Measurements from ENCODE around the gene CHN2.

Gene CHN2

DNA sequence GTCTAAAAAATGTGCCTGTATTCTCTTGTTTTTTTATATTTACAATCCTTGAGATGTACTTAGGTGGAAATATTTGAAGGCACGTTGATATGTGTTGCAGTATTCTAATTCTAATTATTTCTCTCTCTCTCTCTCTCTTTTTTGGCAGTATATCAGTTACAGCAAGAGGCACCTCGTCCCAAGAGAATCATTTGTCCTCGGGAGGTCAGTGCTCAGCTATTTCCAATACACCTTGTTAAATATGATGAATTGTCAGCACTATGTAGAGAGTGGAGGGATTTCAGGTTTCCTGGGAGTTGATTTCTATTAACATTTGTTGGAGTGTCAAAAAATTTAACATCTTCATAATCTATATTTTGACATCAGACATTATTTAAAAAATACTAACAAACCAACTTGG is 173.2 kb downstream of the CHN2 start:
- no peak for TF ChIP-seq ZNF384 (IDR thresholded peaks at IDR 0.05)
- TF ChIP-seq, protein P1, sequence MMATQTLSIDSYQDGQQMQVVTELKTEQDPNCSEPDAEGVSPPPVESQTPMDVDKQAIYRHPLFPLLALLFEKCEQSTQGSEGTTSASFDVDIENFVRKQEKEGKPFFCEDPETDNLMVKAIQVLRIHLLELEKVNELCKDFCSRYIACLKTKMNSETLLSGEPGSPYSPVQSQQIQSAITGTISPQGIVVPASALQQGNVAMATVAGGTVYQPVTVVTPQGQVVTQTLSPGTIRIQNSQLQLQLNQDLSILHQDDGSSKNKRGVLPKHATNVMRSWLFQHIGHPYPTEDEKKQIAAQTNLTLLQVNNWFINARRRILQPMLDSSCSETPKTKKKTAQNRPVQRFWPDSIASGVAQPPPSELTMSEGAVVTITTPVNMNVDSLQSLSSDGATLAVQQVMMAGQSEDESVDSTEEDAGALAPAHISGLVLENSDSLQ (IDR thresholded peaks at IDR 0.05) = peak; percentile 35; the same call in 1 of the 2 replicates
- TF ChIP-seq FOXA1 (IDR thresholded peaks at IDR 0.05) = no peak
- no peak for TF ChIP-seq SUZ12 (IDR thresholded peaks at IDR 0.05)
- TF ChIP-seq L3MBTL2 (conservative IDR thresholded peaks at IDR 0.05) = no peak
- ChIA-PET POLR2A (no interaction called here), CTCF (no interaction called here)
- no peak for DNase-seq (ENCODE audit: extremely low spot score)

DNA sequence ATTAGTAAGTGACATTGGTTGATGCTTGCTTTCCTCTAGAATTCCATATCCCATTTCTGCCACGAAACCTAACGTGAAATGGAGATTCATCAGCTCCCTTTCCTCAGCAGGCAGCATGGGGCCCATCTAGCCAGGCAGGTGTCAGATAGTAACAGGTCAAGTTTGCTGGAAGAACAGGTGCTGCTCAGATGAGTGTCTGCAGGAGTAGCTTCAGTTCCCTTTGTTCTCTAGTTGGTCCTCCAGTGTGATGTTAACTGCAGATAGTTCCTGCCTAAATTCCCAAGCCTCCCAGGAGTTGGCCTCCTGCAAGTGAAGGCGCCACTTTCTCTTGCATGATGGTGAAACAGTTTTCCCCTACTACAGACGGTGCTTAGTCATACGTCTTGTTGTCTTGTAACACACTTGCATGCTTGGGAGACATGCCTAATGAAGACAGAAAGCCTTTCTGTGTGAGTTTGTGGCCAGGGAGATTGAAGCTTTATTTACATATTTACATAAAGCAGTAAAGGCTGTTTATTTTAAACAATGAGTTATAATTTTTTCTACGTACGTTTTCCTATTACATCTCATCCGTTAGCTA is 175.4 kb downstream of the CHN2 start:
- ChIA-PET CTCF (interaction anchor here (1.3 kb wide), 1 partner anchor 180 kb away, joined by 4 read pairs; no protein-coding TSS in a partner anchor), POLR2A (no interaction called here)
- DNase-seq (ENCODE audit: extremely low spot score) = no peak
- TF ChIP-seq HDGF (IDR thresholded peaks at IDR 0.05; ENCODE audit: borderline replicate concordance) (no peak), NFRKB (IDR thresholded peaks at IDR 0.05) (no peak), ELF4 (IDR thresholded peaks at IDR 0.05) (no peak), CTBP1 (IDR thresholded peaks at IDR 0.05; ENCODE audit: borderline replicate concordance) (no peak), FOXM1 (IDR thresholded peaks at IDR 0.05; ENCODE audit: borderline replicate concordance) (no peak), SUZ12 (IDR thresholded peaks at IDR 0.05) (no peak), FOXA1 (IDR thresholded peaks at IDR 0.05) (no peak), LEF1 (IDR thresholded peaks at IDR 0.05; ENCODE audit: borderline replicate concordance) (no peak), FOXK2 (IDR thresholded peaks at IDR 0.05) (no peak), ZNF384 (IDR thresholded peaks at IDR 0.05) (no peak), TARDBP (IDR thresholded peaks at IDR 0.05) (no peak), L3MBTL2 (conservative IDR thresholded peaks at IDR 0.05) (no peak), ARNT (IDR thresholded peaks at IDR 0.05) (no peak), SP1 (IDR thresholded peaks at IDR 0.05) (no peak), BHLHE40 (IDR thresholded peaks at IDR 0.05; ENCODE audit: borderline replicate concordance) (no peak)
- TF ChIP-seq, protein P1 (IDR thresholded peaks at IDR 0.05) = no peak

DNA sequence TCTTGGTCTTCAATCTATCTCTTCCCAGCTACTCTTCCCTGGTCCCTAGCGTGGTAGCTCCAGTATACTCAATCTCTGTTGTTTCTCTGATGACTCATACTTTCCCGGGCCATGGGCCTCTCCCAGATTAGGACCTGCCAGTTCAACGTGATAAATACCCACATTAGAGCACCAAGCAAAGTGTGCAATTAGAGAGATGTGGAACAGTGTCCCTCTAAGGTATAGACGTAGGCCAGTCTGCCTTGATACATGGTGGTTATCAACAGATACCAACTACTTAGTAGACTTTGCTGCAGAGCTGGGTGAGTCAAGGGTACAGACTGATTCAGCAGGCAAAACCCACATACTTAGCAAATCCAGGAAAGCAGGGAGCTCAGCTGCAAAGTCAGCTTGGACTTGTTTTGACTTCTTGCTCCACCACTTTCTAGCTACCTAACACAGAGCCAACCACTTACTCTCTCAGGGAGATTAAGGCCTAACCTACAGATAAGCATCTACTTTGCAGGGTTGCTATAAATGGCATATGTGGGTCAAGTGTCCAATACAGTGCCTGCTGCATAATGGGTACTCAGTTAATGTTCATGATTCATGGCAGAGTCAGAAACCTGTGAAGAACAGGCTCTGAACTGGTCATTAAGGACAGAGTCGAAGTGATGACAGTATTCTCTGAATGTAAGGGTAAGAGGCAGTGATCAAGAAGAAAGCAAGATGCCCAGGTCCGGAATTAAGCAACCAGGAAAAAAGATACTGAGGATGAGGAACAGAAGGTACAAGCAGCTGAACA is 176.1 kb downstream of the CHN2 start:
- DNase-seq (ENCODE audit: extremely low spot score) = peak; percentile 50
- POLR2A ChIA-PET = no interaction called here
- CTCF ChIA-PET = interaction anchor here (1.3 kb wide), 1 partner anchor 181 kb away, joined by 4 read pairs; no protein-coding TSS in a partner anchor
- no peak for TF ChIP-seq TARDBP (IDR thresholded peaks at IDR 0.05)
- TF ChIP-seq, protein P1 (IDR thresholded peaks at IDR 0.05) = peak; percentile 82
- no peak for TF ChIP-seq ELF4 (IDR thresholded peaks at IDR 0.05)
- no peak for TF ChIP-seq LEF1 (IDR thresholded peaks at IDR 0.05; ENCODE audit: borderline replicate concordance)

DNA sequence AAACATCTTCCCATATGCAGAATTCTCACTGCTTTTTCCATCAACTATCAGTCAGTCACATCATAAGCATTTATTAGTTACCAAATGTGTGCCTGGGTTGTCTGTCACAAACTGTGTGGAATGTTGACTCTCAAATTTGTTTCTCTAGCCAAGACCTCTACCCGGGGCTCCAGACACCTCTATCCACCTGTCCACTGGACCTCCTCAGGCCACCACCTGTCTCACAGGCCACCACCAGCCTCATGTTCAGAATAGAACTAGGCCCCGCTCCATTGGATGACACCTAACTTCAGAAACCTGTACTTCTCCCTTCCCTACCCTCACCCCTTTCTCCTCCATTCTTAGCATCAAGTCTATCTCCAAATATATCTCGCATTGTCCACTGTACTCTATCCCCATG is 176.9 kb downstream of the CHN2 start:
- DNase-seq (ENCODE audit: extremely low spot score) = no peak
- ChIA-PET POLR2A (no interaction called here), CTCF (no interaction called here)
- TF ChIP-seq NFRKB (IDR thresholded peaks at IDR 0.05) (no peak), ARNT (IDR thresholded peaks at IDR 0.05) (no peak), L3MBTL2 (conservative IDR thresholded peaks at IDR 0.05) (no peak), ZNF384 (IDR thresholded peaks at IDR 0.05) (no peak)

DNA sequence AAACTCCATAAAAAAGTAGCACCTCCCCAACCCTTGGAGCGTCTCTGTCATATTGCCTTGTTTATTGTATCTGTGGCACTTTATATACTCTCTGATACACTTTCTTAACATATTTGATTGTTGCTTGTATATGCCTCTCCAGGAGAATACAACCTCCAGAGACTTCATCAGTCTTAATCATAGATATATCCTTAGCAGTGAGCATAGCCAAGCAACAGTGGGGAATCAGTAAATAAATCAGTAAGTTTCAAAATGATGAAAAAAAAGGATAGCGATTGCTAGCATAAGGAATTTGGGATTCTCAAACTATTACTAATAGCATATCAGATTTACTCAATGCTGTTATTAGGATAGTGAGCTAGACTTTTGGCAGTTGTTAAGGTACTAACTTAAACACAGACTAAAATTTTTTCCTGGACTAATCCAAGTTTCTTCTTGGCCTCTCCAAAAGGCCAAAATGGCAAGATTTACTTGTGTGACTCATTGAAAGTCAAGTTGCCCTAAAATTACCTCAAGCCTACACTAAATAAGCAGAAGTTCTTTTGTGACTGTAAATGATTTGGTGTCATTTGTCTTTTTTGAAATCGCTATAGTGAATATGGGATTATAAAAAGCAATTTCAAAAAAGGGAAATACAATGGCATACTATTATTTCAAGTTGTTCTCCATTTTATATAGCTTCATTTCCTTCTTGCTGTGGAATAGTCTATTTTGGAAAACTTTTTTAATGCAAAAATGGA is 177.9 kb downstream of the CHN2 start:
- no peak for DNase-seq (ENCODE audit: extremely low spot score)
- no peak for TF ChIP-seq HDGF (IDR thresholded peaks at IDR 0.05; ENCODE audit: borderline replicate concordance)
- TF ChIP-seq TARDBP (IDR thresholded peaks at IDR 0.05) = no peak
- TF ChIP-seq BHLHE40 (IDR thresholded peaks at IDR 0.05; ENCODE audit: borderline replicate concordance) = no peak
- no peak for TF ChIP-seq ARNT (IDR thresholded peaks at IDR 0.05)
- no peak for TF ChIP-seq NFRKB (IDR thresholded peaks at IDR 0.05)
- no peak for TF ChIP-seq FOXM1 (IDR thresholded peaks at IDR 0.05; ENCODE audit: borderline replicate concordance)
- no peak for TF ChIP-seq FOXK2 (IDR thresholded peaks at IDR 0.05)
- TF ChIP-seq LEF1 (IDR thresholded peaks at IDR 0.05; ENCODE audit: borderline replicate concordance) = no peak
- TF ChIP-seq SP1 (IDR thresholded peaks at IDR 0.05) = no peak
- no peak for TF ChIP-seq FOXA1 (IDR thresholded peaks at IDR 0.05)
- no peak for TF ChIP-seq ZNF384 (IDR thresholded peaks at IDR 0.05)
- no peak for TF ChIP-seq L3MBTL2 (conservative IDR thresholded peaks at IDR 0.05)
- POLR2A ChIA-PET = no interaction called here
- CTCF ChIA-PET = interaction anchor here (0.7 kb wide), 1 partner anchor 25 kb away, joined by 8 read pairs; no protein-coding TSS in a partner anchor
